ENCODE data around the gene ABHD3. TPM values are rescaled to one million over a fixed set of nuclear protein-coding genes. Genes with fewer than 3 reads are reported as not detected.
"Not testable (repeated sequence)": the region's sequence is repeated elsewhere in the genome, so short reads cannot be mapped to it uniquely, and the experiment has no call there.

Gene ABHD3
- total RNA-seq, 2 experiments from 2014 or later, result 24.1 to 25.4 TPM

DNA sequence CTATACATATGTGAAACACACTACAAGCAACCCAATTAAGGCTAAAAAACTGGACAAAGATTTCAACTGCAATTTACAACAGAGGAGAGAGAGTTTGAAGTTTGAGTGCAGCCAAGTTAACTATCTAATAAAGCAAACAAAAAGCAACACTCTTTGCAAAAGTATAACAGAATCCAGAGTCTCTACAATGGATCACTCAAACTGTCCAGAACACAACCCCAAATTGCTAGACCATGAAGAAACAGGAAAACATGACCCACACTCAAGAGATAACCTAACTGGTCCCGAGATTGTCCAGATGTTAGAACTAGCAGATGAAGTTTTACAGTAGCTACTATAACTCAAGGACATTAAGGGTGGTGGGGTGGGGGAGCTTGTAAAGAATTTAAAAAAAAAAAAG, 14.8 kb downstream of the ABHD3 start:
- intact Hi-C loops (cut with DNase I, micrococcal nuclease), result loop anchor here in 1 of 2 experiments (10.0 kb wide), 1 partner anchor 55 kb away; the partner anchor contains the start of gene MIB1
- Mint-ChIP-seq H3K27ac (no peak overlapping the region), H3K9me3 (peaks cover 2% of the 10 kb centered on the region), H3K36me3 (ENCODE audit: low read depth) (peaks cover 82% of the 10 kb centered on the region), H3K4me3 (no peak overlapping the region), H3K4me1 (ENCODE audit: low read depth) (peaks cover 20% of the 10 kb centered on the region), H3K27me3 (no peaks in the 10 kb centered on the region)
- no peak for ATAC-seq (ENCODE audit: poor library complexity)
- Histone ChIP-seq H3K9me3 (ENCODE audit: control insufficient read depth in 1 of 2, insufficient read depth in 1 of 2, low read length in 2 of 2) (peaks cover 0 to 8% of the 10 kb centered on the region in 2 experiments), H3K27me3 (ENCODE audit: control insufficient read depth in 1 of 2, insufficient read depth in 2 of 2, low read length in 2 of 2) (no peaks in the 10 kb centered on the region), H3K4me3 (ENCODE audit: low read length) (no peak overlapping the region), H3K27ac (ENCODE audit: low read depth in 1 of 2, low read length in 2 of 2) (no peak overlapping the region), H3K4me1 (ENCODE audit: insufficient read depth, low read length) (peaks cover 6% of the 10 kb centered on the region), H3K36me3 (ENCODE audit: insufficient read depth, low read length) (peaks cover 32% of the 10 kb centered on the region)
- no peak for DNase-seq
- TF ChIP-seq, protein P1, sequence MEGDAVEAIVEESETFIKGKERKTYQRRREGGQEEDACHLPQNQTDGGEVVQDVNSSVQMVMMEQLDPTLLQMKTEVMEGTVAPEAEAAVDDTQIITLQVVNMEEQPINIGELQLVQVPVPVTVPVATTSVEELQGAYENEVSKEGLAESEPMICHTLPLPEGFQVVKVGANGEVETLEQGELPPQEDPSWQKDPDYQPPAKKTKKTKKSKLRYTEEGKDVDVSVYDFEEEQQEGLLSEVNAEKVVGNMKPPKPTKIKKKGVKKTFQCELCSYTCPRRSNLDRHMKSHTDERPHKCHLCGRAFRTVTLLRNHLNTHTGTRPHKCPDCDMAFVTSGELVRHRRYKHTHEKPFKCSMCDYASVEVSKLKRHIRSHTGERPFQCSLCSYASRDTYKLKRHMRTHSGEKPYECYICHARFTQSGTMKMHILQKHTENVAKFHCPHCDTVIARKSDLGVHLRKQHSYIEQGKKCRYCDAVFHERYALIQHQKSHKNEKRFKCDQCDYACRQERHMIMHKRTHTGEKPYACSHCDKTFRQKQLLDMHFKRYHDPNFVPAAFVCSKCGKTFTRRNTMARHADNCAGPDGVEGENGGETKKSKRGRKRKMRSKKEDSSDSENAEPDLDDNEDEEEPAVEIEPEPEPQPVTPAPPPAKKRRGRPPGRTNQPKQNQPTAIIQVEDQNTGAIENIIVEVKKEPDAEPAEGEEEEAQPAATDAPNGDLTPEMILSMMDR (IDR thresholded peaks at IDR 0.05), result no peak
- CTCF ChIA-PET, result interaction anchor here (0.6 kb wide), 1 partner anchor 11 kb away, joined by 3 read pairs; no protein-coding TSS in a partner anchor
- POLR2A ChIA-PET, result interaction anchor here (1.0 kb wide), 1 partner anchor 51 kb away, joined by 4 read pairs; the partner anchor contains the start of gene MIB1

DNA sequence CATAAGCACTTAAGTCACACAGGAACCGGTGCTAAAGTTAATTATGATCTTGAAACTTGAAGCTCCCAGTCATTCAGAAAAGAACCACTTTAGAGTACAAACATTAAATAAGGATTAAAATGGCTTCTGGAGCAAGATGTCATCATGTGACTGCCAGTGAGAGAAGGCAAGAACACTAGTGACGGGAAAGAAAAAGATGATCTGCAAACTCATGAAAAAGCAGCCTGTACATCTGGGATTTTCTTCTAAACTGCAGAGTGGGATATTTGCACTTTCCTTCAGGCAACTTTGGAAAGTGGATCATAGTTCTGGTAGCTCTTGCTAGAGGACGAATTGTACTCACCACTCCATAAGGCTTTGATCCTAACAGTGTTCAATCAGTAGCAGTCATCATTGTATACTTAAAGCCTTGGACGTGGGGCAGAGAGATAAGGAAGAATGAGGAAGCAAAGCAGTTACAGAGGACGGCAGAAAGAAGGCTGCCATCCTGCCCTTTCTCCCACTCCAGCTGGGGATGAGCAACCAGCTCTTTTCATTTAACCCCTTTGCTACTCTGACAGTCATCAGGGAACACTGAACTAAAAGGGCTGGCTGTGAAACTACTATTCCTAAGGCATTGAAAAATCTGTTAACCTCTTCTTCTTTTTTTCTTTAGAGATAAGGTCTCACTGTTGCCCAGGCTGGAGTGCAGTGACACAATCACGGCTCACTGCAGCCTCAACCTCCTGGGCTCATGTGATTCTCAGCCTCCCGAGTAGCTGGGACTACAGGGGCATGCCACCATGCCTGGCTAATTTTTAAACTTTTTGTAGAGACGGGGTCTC, 18.1 kb downstream of the ABHD3 start:
- peaks cover under 1% of the 10 kb centered on the region for H3K9me3 Mint-ChIP-seq
- CTCF ChIA-PET, result interaction anchor here (1.2 kb wide), 1 partner anchor 18 kb away, joined by 3 read pairs; no protein-coding TSS in a partner anchor

DNA sequence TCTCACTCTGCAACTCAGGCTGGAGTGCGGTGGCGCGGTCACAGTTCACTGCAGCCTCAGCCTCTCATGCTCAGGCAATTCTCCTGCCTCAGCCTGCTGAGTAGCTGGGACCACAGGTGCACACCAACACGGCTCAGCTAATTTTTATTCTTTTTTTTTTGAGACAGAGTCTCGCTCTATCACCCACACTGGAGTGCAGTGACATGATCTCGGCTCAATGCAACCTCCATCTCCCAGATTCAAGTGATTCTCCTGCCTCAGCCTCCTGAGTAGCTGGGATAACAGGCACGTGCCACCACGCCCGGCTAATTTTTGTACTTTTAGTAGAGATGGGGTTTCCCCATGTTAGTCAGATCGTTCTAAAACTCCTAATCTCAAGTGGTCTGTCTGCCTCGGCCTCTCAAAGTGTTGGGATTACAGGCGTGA, 19.0 kb downstream of the ABHD3 start:
- H3K4me1 ChIP-seq (ENCODE audit: insufficient read depth, low read length), result peaks cover 14% of the 10 kb centered on the region
- H3K27ac Mint-ChIP-seq, result peak overlapping the region; percentile 82
- intact Hi-C loops (cut with DNase I, micrococcal nuclease), result loop anchor here in 1 of 2 experiments (10.0 kb wide), 1 partner anchor 59 kb away; the partner anchor contains the start of gene MIB1
- not testable (repeated sequence) for H3K27ac ChIP-seq (ENCODE audit: low read depth in 1 of 2, low read length in 2 of 2); H3K9me3 ChIP-seq (ENCODE audit: control insufficient read depth in 1 of 2, insufficient read depth in 1 of 2, low read length in 2 of 2); H3K4me3 Mint-ChIP-seq; H3K36me3 ChIP-seq (ENCODE audit: insufficient read depth, low read length); H3K27me3 ChIP-seq (ENCODE audit: control insufficient read depth in 1 of 2, insufficient read depth in 2 of 2, low read length in 2 of 2); H3K4me3 ChIP-seq (ENCODE audit: low read length); H3K9me3 Mint-ChIP-seq; ATAC-seq (ENCODE audit: poor library complexity); DNase-seq; H3K27me3 Mint-ChIP-seq
- POLR2A ChIA-PET, result interaction anchor here (1.2 to 1.5 kb wide), 2 partner anchors 73 to 85 kb away, joined by 4 to 6 read pairs; partner anchors contain the start of gene ESCO1
- H3K4me1 Mint-ChIP-seq (ENCODE audit: low read depth), result peaks cover 28% of the 10 kb centered on the region
- CTCF ChIA-PET, result interaction anchor here (1.1 kb wide), 1 partner anchor 8 kb away, joined by 4 read pairs; no protein-coding TSS in a partner anchor
- peaks cover 47% of the 10 kb centered on the region for H3K36me3 Mint-ChIP-seq (ENCODE audit: low read depth)

More for the DNA sequence above, 18.1 kb downstream of the ABHD3 start:
- Mint-ChIP-seq H3K4me3 (no peak overlapping the region), H3K36me3 (ENCODE audit: low read depth) (peaks cover 57% of the 10 kb centered on the region), H3K27me3 (no peaks in the 10 kb centered on the region), H3K27ac (peak overlapping the region; percentile 82), H3K4me1 (ENCODE audit: low read depth) (peaks cover 28% of the 10 kb centered on the region)
- H3K9me3 ChIP-seq (ENCODE audit: control insufficient read depth in 1 of 2, insufficient read depth in 1 of 2, low read length in 2 of 2), result peaks cover 0 to 8% of the 10 kb centered on the region in 2 experiments
- peak overlapping the region in 1 of 2 donors; percentile 3 for H3K27ac ChIP-seq (ENCODE audit: low read depth in 1 of 2, low read length in 2 of 2)
- no peak overlapping the region for H3K4me3 ChIP-seq (ENCODE audit: low read length)
- DNase-seq (no peak), ATAC-seq (ENCODE audit: poor library complexity) (no peak)
- H3K4me1 ChIP-seq (ENCODE audit: insufficient read depth, low read length), result peaks cover 14% of the 10 kb centered on the region
- H3K36me3 ChIP-seq (ENCODE audit: insufficient read depth, low read length), result peaks cover 13% of the 10 kb centered on the region
- intact Hi-C loops (cut with DNase I, micrococcal nuclease), result loop anchor here (2.0 to 10.0 kb wide), 2 partner anchors 16 to 58 kb away; partner anchors contain the start of gene MIB1 (in 1 of the 2)
- no peaks in the 10 kb centered on the region for H3K27me3 ChIP-seq (ENCODE audit: control insufficient read depth in 1 of 2, insufficient read depth in 2 of 2, low read length in 2 of 2)
- TF ChIP-seq, protein P1 (IDR thresholded peaks at IDR 0.05), result no peak
- POLR2A ChIA-PET, result no interaction called here

Data from CD4-positive, alpha-beta T cell (primary cell).